ENCODE measurements around the gene ELF1.
"Not testable (repeated sequence)": the region's sequence is repeated elsewhere in the genome, so short reads cannot be mapped to it uniquely, and the experiment has no call there.

The ELF1 gene

DNA sequence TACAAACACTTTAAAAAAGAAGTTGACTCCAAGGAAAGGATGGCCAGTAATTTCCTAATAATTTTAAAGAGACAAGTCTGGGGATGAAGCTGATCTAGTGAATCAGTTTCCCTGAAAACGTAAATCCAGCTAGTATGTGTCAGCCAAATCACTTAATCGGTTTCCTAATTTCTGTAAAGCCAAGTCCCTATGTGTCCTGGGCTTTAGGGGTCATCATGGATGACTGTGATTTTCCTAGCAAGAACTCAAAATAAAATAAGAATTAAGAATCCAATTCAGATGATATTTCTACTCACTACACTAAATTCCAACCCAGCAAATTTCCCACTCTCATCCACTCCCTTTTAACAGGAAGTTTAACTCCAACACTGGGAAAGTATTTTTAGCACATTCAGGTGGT, 35.9 kb downstream of the ELF1 start:
- no peak for DNase-seq

DNA sequence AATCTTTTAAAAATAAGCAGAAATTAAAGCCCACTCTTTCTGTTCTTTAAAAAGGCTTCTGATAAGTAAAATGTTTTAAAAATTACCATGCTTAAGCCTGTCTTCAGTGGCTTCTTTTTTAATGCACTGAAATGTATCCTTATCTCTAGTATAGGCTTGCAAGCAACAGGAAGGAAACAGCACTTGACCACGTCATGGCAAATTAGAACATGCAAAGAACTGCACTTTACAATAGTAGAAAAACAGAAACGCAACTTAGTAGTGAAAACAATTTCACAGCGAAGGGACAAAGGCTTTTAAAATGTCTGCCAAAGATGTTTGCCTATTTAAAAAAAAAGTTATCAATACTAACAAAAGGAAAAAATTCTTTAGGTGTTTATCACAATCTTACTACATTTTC, 36.3 kb downstream of the ELF1 start:
- DNase-seq: peak in 4 of 56 donors; percentile 7 to 54 (median 32)

- no peak for DNase-seq
These were observed 37.2 kb downstream of the ELF1 start for GRCh38 chr13:40981949-40982348.

DNA sequence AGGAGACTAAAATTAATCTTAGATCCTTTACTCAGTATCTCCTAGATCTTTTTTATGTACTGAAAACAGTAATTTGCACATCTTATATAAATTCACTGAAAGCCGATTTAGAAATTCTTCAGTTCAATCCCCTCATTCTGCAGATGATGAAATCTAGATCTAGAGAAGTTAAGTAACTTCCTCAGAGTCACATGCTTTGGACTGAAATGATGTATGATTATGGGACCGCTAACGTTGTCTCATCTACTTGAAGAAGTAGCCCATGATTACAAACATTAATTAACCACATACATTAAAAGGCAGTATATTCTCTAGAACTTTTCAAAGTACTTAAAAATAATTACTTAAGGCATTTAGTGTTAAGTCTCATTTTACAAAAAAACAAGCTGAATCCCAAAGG, 37.8 kb downstream of the ELF1 start:
- no peak for DNase-seq

DNA sequence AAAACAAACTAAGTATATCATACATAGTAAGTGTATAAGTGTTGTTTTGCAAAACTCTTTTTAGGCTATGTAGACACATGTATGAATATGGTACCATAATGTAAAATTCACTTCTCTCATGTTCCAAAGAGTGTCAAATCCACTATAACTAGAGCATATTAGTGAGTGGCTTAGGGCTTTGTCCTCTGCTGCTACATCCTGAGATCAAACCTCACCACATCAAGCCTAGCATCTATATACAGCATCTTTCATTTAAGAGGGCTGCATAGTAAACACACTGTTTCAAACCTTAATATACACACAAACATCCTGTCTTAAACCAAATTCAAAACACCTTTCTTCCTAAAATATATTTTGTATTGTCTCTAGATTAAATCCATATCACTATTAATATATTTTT, 38.7 kb downstream of the ELF1 start:
- no peak for DNase-seq

DNA sequence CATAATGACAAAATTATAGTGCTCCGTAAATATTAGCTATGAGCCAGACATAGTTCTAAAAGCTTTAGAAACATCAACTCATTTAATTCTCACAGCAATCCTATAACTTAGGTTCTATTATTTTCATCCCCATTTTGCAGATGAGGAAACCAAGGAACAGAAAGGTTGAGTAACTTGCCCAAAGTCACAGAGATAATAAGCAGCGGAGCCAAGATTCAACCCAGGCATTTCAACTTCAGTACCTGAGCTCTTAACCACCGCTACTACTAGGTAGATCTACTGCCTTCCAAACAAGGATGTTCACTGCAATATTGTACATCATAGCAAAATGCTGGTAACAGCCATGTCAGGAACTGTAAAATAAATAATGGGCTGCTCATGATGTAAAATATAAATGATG, 39.9 kb downstream of the ELF1 start:
- DNase-seq: no peak

DNA sequence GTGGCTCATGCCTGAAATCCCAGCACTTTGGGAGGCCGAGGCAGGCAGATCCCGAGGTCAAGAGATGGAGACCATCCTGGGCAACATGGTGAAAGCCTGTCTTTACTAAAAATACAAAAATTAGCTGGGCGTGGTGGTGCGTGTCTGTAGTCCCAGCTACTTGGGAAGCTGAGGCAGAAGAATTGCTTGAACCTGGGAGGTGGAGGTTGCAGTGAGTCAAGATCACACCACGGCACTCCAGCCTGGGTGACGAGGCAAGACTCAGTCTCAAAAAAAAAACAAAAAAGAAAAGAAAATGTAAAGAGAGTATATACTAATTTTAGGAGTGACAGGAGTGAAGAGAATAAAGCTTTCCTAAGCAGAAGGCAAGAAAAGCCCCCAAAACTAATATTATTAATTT, 41.0 kb downstream of the ELF1 start:
- not testable (repeated sequence) for DNase-seq

GRCh38 chr13:40975441-40975840, 43.7 kb downstream of the ELF1 start:
- no peak for DNase-seq

GRCh38 chr13:40974460-40975407, 44.4 kb downstream of the ELF1 start:
- no peak for DNase-seq

- DNase-seq: no peak
These were observed 45.7 kb downstream of the ELF1 start for GRCh38 chr13:40973409-40973808.

- DNase-seq: no peak
These were observed 47.8 kb downstream of the ELF1 start for GRCh38 chr13:40971321-40971720.

DNA sequence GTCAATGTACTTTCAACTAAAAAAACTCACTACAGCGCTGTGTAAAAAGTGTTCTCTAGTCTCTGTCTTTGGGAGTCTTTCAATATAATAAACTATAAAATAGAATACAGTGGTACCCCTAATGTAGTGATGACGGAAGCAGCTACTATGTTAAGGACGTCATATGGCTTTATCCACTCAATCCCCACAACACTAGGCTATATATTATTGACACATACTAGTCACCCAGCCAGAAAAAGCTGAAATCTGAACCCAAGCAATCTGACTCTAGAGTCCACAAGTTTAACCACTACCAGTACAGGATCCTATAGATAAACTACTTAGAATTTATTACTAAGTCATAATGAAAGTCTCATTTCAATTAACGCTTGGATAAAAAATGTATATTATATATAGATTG, 48.3 kb downstream of the ELF1 start:
- no peak for DNase-seq

GRCh38 chr13:40969169-40969901, 49.8 kb downstream of the ELF1 start:
- DNase-seq: no peak

GRCh38 chr13:40968416-40969000, 50.6 kb downstream of the ELF1 start:
- no peak for DNase-seq

DNA sequence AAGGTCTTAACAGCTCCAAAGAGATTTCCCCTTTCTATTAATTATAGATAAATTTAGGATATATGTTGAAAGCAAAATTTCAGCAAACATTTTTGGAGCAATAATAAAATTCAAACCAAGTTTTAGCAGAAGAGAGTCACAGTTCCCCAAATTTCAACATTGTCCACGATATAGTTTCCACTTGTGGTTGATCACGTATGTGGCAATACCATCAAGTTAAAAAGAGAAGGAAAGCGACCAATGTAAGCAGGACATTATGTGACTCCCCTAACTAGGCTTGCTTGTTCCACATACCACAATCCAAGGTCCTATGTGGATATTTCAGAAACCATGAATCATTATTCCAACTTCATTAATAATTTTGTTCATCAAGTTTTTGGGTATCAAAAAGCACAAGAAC, 52.8 kb downstream of the ELF1 start:
- no peak for DNase-seq

- no peak for DNase-seq
These were observed 55.2 kb downstream of the ELF1 start for GRCh38 chr13:40963927-40964326.

GRCh38 chr13:40961826-40962225, 57.3 kb downstream of the ELF1 start:
- DNase-seq: no peak

DNA sequence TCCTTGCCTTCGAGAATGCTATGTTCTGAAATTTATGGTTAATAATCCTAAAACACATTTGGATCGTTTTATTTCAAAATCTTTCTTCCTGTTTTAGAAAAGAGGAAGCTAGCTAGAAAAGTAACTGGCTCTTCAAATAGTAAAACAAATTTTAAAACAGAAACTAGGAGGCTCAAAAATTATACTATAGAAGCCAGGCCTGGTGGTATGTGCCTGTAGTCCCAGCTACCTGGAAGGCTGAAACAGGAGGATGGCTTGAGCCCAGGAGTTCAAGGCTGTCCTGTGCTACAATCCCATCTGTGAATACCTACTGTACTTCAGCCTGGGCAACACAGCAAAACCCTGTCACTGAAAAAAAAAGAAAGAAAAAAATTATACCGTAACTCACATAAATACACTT, 57.9 kb downstream of the ELF1 start:
- DNase-seq: no peak

- DNase-seq: no peak
These were observed 58.4 kb downstream of the ELF1 start for GRCh38 chr13:40960716-40961115.

DNA sequence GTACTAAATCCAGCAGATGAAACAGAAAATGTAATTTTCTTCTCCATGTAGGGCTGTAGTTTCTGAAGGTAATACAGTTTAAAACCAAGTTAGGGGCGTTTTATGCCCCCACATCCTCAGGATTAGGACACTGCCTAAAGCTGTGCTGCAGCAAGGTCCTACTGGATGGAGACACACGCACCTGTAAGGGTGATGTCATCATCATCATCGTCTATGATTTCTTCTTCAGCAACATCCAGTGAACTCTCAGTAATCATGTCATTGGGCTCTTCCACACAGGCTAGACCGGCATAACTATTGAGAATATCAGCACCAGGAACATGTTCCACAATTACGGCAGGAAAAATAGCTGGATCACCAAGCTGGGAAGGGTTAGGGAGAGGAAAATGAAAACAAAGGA, 60.5 kb downstream of the ELF1 start:
- DNase-seq: no peak

DNA sequence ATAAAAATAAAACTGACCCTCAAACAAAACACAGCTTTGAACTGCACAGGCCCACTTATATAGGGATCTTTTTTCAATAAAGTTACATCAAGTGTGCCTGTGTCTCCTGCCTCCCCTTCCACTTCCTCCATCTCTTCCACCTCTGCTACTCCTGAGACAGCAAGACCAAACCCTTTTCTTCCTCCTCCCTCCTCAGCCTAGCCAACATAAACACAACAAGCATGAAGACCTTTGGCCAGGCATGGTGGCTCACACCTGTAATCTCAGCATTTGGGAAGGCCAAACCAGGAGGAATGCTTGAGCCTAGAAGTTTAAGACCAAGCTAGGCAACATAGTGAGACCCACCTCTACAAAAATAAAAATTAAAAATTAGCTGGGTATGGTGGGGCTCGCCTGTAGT, 72.6 kb downstream of the ELF1 start:
- no peak for DNase-seq

- no peak for DNase-seq
These were observed 76.0 kb downstream of the ELF1 start for GRCh38 chr13:40943073-40943472.
